ENCODE results near the gene IQSEC3.
"Not testable (repeated sequence)": the region's sequence is repeated elsewhere in the genome, so short reads cannot be mapped to it uniquely, and the experiment has no call there.

IQSEC3 gene

DNA sequence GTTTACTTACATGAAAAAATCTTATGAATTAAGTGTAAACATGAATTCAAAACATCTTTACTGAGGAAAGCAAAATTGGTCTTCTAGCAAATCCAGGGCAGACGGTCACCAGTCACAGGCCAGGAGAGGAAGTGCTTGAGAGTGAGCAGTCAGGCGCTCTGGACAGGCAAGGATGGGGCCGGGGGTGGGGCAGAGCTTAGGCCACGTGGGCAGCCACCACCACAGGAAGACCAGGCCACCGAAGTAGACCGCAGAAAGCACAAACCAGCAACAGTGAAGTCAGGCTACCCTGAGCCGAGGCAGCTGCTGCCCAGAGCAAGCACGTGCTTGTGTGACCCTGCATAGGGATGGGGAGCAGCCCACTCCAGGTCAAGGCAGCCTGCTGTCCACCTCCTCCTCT lies 113.9 kb downstream of the IQSEC3 start:
- no peak for TF ChIP-seq CTCF (conservative IDR thresholded peaks at IDR 0.05)
- TF ChIP-seq ZFX (IDR thresholded peaks at IDR 0.05) = no peak
- no peak overlapping the region for H3K27ac ChIP-seq

DNA sequence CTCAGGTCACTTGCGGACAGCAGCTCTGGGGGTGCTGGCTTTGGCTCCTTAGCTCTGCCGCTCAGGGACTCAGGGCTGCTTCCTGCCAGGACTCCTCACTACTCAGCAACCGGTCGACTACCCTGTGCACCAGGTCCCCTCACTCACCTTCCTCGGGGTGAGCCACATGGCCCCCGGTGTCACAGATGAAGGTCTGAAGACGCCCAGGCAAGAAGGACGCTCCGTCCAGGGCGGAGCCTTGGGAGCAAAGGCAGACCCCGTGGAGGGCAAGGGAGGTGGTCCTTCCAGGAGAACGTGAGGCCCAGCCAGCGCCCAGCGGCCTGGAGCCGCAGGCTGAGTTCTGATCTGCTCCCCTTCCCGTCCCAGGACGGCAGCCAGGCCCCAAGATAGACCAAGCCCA lies 115.4 kb downstream of the IQSEC3 start:
- no peak for TF ChIP-seq CTCF (conservative IDR thresholded peaks at IDR 0.05)
- no peak for TF ChIP-seq ZFX (IDR thresholded peaks at IDR 0.05)
- no peak overlapping the region for H3K27ac ChIP-seq

DNA sequence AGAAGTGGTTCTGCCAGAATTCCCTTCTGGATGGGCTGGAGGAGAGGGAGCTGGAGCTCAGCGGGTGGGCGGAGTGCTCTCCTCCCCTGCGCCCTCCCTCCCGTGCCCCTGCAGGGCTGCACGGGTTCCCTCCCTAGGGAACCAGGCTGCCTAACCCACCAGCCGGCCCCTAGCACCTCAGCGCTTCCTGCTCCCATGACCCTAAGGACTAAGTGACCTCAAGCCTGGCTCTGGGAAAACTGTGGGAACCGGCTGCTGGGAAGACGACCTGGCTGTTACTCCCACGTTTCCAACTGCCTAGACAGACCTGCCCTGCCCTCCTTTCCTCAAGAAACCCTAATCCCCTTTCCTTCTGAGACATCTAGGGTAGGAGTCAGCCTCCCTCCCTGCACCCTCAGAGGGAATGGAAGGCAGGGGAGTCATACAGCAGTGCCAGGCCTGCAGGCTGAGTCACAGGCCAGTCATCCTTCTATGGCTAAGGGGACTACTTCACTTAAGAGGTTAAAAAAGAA lies 115.9 kb downstream of the IQSEC3 start:
- TF ChIP-seq ZFX (IDR thresholded peaks at IDR 0.05) = no peak
- TF ChIP-seq CTCF (conservative IDR thresholded peaks at IDR 0.05) = no peak
- no peak overlapping the region for H3K27ac ChIP-seq

DNA sequence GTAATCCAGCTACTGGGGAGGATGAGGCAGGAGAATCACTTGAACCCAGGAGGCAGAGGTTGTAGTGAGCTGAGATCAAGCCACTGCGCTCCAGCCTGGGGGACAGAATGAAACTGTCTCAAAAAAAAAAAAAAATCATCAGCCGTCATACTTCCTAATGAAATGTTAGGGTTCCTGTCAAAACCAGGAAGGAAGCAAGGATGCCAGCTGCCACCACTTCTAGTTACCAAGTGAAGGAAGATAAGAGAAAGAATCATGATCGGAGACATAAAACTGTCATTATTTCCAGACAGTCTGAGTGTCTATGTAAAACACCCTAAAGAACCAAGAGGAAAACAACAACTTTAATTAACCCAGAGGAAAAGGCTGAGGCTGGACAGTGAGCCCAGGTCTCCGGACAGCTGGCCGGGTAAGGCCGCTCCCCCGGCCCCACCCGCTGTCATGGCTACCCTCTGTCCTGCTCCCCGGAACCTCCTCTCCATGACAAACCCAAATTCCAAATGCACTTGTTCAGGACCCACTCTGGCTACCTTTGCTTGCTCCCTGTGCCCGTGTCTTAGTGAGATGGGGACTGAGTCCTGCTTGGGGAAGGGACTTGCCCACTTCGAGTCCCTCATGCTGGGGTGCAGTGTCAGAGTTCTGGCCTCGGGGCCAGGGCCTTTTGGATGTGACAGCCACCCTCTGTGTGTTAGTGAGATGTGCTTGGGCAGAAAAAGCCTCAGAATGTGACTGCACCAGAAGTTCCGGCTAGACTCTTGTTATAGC lies 118.4 kb downstream of the IQSEC3 start:
- H3K27ac ChIP-seq = no peak overlapping the region
- TF ChIP-seq CTCF (conservative IDR thresholded peaks at IDR 0.05) (no peak), ZFX (IDR thresholded peaks at IDR 0.05) (no peak)

DNA sequence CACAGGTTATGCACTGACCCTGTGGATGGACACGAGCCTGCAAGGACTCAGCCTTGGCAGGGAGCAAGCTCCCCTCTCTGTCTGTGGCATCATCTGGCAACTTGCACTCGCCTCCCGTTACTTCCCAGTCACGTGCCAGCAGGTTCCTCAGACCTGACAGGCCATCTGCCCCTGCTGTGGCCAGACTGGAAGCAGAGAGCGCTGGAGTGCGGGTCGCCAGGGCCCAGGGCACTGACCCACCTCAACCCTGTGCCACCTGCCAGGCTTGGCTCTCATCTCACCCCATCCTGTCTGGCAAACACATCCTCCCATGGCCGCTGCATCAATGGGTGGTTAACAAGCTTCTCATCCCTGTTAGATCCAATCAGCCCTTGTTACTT lies 119.0 kb downstream of the IQSEC3 start:
- TF ChIP-seq CTCF (conservative IDR thresholded peaks at IDR 0.05) (no peak), ZFX (IDR thresholded peaks at IDR 0.05) (no peak)
- no peak overlapping the region for H3K27ac ChIP-seq

DNA sequence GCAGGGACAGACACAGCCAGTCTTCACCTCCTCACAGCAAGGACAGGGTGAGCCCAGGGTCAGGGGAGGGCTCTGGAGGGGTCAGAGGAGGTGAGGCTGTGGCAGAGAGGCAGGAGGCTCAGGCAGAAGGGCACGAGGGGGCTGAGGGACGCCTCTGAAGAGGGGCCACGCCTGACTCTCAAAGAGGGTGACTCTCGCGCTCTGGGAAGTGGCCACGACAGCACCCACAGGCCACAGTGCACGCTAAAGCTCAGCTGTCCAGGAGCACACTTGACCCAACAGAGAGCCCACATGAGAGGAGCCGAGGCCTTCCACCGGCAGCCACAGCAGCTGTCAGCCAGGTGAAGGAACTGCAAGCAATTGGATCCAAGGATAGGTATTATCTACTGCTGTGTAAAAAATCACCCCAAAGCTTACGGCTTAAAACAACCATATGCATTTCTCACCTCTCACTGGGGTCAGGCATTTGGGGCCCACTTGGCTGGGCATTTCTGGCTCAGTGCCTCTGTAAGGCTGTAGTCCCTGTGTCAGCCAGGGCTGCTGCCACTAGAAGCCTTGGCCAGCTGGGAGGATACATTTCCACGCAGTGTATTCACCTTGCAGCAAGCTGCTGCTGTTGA lies 119.5 kb downstream of the IQSEC3 start:
- TF ChIP-seq CTCF (conservative IDR thresholded peaks at IDR 0.05) (no peak), ZFX (IDR thresholded peaks at IDR 0.05) (no peak)
- no peak overlapping the region for H3K27ac ChIP-seq

- H3K27ac ChIP-seq = not testable (repeated sequence)
Measured at GRCh38 chr12:187986-188909, 121.7 kb downstream of the IQSEC3 start.
